ENCODE data around the gene SAMD8.
A peak's percentile ranks its signal among the peaks of the same experiment; 100 is the strongest.
"Not testable (repeated sequence)": the region's sequence is repeated elsewhere in the genome, so short reads cannot be mapped to it uniquely, and the experiment has no call there.

Gene SAMD8

GRCh38 chr10:75199949-75200348 lies 88.5 kb downstream of the SAMD8 start:
- DNase-seq = not testable (repeated sequence)

GRCh38 chr10:75201793-75202307 lies 90.4 kb downstream of the SAMD8 start:
- no peak for DNase-seq

GRCh38 chr10:75202321-75203045 lies 91.0 kb downstream of the SAMD8 start:
- no peak for DNase-seq

GRCh38 chr10:75203046-75203620 lies 91.7 kb downstream of the SAMD8 start:
- not testable (repeated sequence) for DNase-seq

- DNase-seq = no peak
Observed at GRCh38 chr10:75203724-75204123, 92.3 kb downstream of the SAMD8 start.

- DNase-seq = no peak
Observed at GRCh38 chr10:75205908-75206307, 94.5 kb downstream of the SAMD8 start.

- DNase-seq = not testable (repeated sequence)
Observed at GRCh38 chr10:75206638-75207037, 95.2 kb downstream of the SAMD8 start.

- no peak for DNase-seq
Observed at GRCh38 chr10:75207079-75207856, 95.8 kb downstream of the SAMD8 start.

GRCh38 chr10:75207857-75208144 lies 96.3 kb downstream of the SAMD8 start:
- no peak for DNase-seq

GRCh38 chr10:75208181-75208580 lies 96.7 kb downstream of the SAMD8 start:
- no peak for DNase-seq

GRCh38 chr10:75209086-75209920 lies 97.8 kb downstream of the SAMD8 start:
- no peak for DNase-seq

GRCh38 chr10:75209921-75210281 lies 98.4 kb downstream of the SAMD8 start:
- peak; percentile 61 for DNase-seq

GRCh38 chr10:75210282-75211006 lies 99.0 kb downstream of the SAMD8 start, which contains the start of gene VDAC2:
TSS of gene VDAC2 (plus strand) at chr10:75210796. CDS start at chr10:75211159, 363 bp downstream.
- peak; percentile 61 for DNase-seq

- no peak for DNase-seq
Observed at GRCh38 chr10:75211007-75211691, 99.7 kb downstream of the SAMD8 start.

GRCh38 chr10:75212343-75212742 lies 100.9 kb downstream of the SAMD8 start:
- no peak for DNase-seq

- no peak for DNase-seq
Observed at GRCh38 chr10:75220274-75220673, 108.8 kb downstream of the SAMD8 start.

GRCh38 chr10:75221492-75221891 lies 110.0 kb downstream of the SAMD8 start:
- not testable (repeated sequence) for DNase-seq

GRCh38 chr10:75223507-75223906 lies 112.1 kb downstream of the SAMD8 start:
- DNase-seq = no peak

GRCh38 chr10:75226095-75226494 lies 114.6 kb downstream of the SAMD8 start:
- DNase-seq = no peak

- no peak for DNase-seq
Observed at GRCh38 chr10:75226656-75227055, 115.2 kb downstream of the SAMD8 start.

GRCh38 chr10:75228278-75228677 lies 116.8 kb downstream of the SAMD8 start:
- DNase-seq = no peak

GRCh38 chr10:75228834-75229233 lies 117.4 kb downstream of the SAMD8 start:
- no peak for DNase-seq
